OCI-LY3 (cell line): ENCODE results near the gene MACROD2.

Experiments used
- EZH2phosphoT487 ChIP-seq: fragments of 200-600 bp; shearing (Covaris generic); IDR thresholded peaks from 2 replicates; pipeline ENCODE4 v1.6.1; 2018; ENCODE audit warnings: antibody characterized with exemption, mixed run types, low read depth
- TF ChIP-seq, protein P1 (sequence below): fragments of 200-600, 300-600 bp; sonication (generic); IDR thresholded peaks from 2 replicates; pipeline ENCODE4 v1.5.1; 2014; ENCODE audit warnings: antibody characterized with exemption, low read length, low read depth

DNA sequence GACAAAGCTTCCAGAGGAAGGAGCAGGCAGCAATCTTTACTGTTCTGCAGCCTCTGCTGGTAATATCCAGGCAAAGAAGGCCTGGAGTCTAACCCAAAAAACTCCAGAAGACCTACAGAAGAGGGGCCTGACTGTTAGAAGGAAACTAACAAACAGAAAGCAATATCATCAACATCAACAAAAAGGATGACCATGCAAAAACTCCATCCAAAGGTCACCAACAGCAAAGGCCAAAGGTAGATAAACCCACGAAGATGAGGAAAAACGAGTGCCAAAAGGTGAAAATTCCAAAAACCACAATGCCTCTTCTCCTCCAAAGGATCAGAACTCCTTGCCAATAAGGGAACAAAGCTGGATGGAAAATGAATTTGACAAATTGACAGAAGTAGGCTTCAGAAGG, 811.9 kb downstream of the MACROD2 start:
- TF ChIP-seq, protein P1, sequence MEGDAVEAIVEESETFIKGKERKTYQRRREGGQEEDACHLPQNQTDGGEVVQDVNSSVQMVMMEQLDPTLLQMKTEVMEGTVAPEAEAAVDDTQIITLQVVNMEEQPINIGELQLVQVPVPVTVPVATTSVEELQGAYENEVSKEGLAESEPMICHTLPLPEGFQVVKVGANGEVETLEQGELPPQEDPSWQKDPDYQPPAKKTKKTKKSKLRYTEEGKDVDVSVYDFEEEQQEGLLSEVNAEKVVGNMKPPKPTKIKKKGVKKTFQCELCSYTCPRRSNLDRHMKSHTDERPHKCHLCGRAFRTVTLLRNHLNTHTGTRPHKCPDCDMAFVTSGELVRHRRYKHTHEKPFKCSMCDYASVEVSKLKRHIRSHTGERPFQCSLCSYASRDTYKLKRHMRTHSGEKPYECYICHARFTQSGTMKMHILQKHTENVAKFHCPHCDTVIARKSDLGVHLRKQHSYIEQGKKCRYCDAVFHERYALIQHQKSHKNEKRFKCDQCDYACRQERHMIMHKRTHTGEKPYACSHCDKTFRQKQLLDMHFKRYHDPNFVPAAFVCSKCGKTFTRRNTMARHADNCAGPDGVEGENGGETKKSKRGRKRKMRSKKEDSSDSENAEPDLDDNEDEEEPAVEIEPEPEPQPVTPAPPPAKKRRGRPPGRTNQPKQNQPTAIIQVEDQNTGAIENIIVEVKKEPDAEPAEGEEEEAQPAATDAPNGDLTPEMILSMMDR = no peak
- no peak for TF ChIP-seq EZH2phosphoT487
